GOT3 (cell line): Measurements from ENCODE around the gene CHST3.
"Not testable (repeated sequence)": the region's sequence is repeated elsewhere in the genome, so short reads cannot be mapped to it uniquely, and the experiment has no call there.

Experiments
- DNase-seq: peaks from one replicate; lab custom pipeline; 2025; ENCODE audit warnings: mixed read lengths; lab: John Stamatoyannopoulos, UW

The CHST3 gene

DNA sequence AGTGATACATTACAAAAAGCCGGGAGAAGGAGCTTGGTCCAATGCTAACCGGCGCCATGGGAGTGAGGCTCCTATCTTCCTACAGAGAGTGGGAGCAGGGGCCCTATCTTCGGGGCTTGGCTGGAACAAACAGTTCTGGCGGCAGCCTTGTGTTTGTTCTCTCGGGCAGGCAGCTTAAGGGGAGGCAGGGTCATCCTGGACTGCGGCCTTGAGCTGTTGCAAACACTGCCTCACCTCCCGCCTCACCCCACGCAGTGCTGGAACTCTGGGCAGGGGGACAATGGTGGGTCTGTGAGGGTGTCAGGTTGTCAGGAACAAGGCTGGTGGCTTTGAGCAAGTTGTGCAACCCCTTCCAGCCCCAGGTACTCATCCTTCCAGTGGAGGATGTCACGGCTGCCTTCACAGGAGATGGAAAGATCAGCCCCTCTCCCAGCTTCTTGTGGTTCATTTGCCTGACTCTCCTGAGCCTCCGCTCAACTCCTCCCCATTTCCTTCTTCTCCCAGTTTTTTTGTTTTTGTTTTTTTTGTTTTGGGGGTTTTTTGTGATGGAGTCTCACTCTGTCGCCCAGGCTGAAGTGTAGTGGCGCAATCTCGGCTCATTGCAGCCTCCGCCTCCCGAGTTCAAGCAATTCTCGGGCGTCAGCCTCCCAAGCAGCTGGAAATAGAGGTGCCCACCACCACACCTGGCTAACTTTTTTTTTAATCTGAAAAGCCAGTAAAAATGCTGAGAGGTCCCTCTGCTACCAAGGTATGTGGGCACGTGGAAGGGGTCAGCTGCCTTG, 66.8 kb downstream of the CHST3 start:
- DNase-seq, result no peak

DNA sequence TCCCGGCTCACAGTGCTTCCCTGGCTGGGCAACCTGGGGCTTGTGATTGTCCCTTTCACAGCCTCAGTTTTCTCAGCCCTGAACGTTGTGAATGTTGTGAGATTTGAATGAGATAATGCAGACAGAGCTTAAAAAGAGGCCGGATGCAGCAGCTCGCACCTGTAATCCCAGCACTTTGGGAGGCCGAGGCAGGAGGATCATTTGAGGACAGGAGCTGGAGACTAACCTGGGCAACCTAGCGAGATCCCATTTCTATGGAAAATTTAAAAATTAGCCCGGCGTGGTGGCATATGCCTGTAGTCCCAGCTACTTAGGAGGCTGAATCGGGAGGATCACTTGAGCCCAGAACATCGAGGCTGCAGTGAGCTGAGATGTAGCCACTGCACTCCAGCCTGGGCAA, 67.5 kb downstream of the CHST3 start:
- DNase-seq, result no peak

DNA sequence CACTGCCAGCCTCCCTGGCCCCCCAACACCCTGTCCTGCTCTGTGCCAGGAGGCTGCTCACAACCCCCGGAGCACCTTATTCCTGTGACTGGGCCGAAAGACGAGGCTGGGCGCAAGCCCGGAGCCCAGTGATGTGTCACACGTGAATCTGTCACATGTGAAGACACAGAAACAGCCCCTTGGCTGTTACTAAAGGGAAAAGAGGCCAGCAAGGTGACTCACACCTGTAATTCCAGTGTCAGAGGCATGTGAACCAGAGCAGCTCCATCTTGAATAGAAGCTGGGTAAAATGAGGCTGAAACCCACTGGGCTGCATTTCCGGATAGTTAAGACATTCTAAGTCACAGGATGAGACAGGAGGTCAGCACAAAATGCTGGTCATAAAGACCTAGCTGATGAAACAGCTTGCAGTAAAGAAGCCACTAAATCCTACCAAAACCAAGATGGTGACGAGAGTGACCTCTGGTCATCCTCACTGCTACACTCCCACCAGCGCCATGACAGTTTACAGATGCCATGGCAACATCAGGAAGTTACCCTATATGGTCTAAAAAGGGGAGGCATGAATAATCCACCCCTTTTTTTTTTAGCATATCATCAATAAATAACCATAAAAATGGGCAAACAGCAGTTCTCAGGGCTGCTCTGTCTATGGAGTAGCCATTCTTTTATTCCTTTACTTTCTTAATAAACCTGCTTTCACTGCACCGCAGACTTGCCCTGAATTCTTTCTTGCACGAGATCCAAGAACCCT, 68.4 kb downstream of the CHST3 start:
- DNase-seq, result not testable (repeated sequence)

DNA sequence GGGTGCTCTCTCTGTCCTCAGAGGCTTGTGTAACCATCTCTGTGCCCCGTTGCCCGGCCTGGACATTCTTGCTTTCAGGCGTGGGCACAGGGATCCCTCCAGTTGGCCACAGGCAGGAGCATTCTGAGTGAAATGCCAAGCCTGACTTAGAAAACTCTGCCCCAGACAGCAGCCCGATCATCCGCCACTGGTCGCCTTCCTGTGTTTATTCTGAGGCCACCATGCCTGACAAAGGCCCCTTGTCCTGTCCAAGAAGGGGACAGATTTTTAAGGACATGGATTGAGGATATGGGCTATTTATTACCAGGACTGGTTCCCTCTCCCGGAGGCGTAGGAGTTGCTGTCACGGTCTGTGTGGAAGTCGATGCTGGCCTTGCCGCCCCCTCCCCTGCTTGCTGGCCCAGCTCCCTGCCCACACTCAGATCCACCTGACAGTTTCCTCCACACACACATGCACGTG, 69.9 kb downstream of the CHST3 start:
- DNase-seq, result no peak

DNA sequence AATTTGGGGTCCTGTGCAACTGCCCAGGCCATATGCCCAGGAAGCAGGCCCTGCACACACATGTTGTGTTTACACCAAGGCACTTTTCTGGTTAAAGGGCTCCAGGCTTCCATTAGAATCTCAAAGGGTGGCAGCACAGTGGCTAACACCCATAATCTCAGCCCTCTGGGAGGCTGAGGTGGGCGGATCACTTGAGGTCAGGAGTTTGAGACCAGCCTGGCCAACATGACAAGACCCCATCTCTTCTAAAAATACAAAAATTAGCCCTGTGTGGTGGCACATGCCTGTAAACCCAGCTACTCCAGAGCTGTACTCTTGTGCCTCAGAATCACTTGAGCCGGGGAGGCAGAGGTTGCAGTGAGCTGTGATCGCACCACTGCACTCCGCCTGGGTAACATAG, 70.6 kb downstream of the CHST3 start:
- DNase-seq, result no peak

DNA sequence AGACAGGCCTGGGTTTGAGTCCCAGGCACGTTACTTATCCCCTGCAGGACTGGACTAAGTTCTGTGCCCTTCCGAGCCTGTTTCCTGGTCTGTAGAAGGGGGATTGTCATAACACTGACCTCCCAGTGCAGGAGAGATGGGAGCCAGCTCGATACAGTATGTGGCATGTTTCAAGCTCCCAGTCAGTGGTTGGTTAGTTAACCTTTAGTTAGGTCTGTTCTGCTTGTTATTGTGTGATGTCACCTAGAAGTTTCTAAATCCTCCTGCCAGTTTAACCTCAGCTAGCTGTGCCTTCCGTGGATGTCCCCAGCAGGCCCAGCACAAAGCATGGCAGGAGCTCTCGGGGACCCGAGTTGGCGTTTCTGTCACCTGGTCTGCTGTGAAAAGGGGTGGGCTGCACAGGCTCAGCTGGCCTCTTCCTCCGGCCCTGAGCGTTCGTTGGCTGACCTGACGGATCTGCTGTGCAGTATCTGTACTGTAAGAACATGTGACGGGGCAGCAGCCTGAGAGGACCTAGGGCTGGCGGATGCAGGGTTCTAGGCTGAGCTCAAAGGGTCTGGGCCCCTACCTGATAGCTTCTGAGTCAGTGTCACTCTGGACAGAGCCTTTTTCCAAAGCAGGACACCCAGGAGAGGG, 71.2 kb downstream of the CHST3 start:
- DNase-seq, result no peak

DNA sequence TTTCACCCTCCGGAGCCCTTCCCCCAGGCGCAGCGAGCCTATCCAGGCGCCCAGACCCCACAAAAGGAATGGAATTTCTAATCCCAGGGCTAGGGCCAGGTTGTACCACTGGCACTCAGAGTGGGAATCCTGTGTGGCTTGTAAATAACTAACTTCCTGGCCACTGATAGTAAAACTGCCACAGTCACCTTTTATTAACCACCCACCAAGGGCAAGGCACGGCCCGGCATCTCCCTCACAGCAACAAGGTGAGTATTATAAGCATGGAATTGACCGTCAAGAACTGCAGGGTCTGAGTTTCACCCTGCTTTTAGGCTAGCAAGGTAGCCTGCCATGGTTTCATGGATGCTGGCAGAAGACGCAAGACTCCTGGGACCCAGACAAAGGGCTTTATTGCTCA, 73.1 kb downstream of the CHST3 start:
- DNase-seq, result no peak

DNA sequence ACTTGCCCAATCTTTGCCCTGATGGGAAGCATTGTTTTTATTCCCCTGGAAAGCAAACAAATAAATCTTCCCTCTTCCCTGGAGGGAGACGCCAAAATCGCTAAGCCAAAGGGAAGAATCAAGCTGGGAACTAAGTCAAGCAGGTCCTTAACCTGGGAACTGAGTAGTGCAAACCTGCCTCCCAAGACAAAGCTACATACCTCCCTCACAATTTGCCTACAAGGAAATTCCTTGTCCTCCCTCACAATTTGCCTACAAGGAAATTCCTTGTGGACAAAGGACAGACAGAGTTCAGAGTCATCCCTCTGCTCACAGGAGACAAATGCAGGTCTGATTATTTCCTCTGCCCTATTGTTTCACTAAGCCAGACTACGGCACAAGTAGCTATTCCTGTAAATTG, 73.6 kb downstream of the CHST3 start:
- DNase-seq, result no peak

DNA sequence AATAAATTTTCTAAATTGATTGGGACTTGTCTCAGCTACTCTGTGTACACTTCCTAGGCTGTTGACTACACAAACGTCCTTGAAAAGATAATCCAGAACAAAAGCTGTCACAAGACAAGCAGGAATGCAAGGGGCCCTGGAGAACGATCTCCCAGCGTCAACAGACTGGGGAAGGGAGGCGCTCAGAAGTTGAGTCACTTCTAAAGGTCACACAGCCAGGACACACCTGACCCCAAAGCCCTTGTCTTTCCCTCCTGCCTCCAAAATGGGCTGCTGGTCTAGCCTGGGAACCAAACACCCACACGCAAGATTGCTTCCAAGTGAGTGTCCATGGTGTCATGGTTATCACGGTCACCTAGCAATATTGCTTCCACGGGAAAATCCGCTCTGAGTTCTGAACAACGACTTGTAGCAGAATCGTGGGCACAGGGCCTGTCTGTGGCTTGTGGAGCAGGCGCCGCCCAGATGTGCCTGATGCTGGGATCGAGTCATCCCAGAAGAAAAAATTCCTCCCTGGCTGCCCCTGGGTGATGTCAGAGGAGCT, 74.3 kb downstream of the CHST3 start:
- DNase-seq, result no peak

DNA sequence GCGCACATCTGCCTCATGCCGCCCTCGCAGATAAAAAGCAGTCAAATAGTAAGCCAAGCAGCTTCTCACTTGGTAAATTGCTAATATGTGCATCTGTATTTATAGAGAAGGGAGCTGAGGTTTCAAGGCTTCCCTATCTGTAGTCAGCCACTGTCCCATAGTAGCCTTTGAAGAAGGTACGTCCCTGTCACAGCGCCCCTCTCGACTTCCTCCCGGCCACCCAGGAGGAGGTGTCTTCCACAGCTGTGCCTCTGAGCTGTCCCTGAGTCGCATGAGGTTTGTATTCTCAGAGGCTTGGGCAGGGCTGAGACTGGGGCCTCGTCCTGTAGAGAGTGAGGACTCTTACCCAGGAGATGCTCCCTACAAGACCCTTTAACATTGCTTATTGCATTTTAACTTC, 75.2 kb downstream of the CHST3 start:
- no peak for DNase-seq

DNA sequence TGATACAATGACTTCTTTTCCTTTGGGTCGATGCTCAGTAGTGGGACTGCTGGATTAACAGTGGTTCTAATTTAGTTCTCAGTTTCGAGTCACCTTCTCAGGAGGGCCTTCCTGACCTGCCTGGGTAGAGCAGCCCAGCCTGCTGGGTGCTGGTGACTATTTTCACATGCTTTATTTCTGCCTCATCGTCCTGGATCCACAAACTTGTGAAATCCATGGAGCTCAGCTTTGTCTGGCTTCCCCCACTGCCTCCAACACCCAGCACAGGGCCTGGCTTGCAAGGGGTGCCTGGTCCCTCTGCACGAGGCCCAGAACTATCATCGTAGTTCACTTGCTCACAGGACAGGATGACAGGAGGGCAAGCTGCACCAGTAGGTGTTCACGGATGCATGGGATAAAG, 77.3 kb downstream of the CHST3 start:
- DNase-seq, result no peak

DNA sequence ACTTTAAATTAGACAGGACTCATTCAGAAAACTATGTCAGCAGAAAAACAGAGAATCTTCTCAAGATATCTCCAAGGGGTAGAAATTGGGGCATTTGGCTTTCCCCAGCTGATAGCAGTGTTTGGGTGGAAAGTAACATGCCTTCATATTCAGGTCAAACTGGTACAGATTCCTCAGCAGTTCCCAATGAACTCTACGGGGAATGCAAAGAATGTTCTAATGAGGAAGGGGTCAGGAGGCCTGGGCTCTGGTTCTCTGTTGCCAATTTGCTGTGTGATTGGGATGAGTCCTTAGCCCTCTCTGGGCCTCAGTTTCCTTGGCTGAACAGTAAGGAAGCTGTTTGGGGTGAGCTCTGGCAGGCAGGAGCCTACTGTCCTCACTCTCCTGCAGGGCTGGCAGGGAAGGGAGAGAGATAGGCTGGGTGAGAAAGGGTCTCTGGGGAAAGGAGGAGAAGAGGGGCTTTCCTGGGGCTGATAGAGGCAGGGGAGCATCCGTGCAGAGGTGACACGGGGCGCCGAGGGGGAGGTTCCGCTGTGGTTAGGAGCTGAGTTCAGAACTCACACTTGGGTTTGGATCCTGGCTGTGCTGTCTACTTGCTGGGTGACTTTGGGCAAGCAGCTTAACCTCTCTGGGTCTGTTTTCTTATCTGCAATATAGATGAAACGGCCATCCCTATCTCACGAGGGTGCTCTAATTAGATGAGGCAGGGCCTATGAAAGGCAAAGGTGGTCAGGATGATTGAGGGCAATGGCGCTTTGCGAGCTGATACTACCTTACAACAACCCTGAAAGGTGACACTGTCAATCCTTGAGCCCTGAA, 79.0 kb downstream of the CHST3 start:
- DNase-seq, result no peak

DNA sequence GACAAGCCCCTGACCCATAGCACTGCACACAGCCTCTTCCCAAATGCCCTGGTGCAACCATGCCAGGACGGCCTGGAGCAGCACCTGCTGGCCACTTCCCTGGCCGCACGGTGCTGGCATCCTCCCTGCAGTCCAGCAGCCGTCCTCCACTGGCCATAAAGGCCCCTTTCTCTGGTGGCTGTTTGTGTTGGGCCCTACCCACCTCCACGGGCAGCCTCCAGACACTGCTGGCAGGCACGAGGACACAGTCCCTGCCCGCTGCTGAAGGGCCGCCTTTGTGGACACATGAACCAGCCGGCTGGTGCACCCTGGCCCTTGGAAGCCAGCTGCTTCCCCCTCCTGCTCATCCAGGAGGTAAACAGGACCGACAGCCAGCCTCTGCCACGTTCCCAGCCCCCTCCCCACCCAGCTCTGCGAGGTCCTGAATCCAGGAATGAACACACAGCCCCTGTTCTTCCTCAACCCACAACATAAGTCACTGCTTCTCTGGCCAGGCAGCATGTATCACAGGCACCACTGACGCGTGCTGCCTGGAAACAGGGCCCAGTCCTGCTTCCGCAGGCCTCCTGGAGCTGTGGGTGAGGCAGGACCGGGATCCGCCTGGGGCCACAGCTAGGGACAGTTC, 80.3 kb downstream of the CHST3 start:
- no peak for DNase-seq

DNA sequence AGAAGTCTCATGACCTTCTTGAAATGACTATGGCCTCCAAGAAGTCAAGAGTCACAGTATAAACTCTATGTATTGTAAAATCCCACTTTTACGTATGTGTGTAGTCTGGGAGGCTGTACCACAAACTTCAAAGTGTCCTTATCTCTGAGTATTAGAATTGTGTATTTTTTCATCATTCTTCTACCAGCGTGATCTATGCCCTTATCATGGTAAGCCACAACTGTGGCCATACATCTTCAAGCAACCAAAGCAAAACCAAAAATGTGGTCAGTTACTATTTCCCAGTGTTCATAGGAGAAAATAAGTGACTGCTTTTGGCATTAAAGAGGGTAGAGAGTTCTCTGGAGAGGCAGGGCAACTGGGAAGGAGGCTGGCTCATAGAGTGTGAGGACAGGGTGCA, 81.4 kb downstream of the CHST3 start:
- no peak for DNase-seq

DNA sequence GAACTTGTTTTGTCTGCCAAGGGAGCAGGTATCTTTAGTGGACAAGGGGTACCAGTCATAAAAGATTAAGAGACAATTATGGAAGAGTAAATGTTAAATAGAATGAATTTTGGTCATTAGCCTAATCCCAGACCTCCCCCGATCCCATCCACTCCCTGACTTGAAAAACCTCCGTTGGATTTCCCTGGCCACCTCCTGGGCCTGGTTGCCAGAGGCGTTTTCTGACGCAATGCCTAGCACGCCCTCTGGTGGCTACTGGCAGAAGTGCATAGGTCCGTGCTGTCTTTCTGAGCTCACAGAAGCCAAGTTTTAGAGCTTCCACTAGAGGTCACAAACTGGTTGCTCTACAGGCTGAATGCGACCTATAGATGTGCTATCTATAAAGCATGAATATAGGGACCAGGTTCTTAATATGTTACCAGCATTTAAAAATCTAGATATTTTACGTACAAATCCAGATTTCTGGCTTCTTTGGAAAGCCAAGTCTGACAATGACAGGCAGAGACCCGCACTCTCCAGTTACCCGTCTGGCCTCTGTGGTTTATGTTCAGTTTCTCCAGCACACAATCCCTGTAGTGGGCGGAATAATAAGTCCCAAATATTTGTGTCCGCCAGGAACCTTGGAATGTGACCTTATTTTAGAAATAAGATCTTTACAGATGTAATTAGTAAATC, 84.4 kb downstream of the CHST3 start:
- DNase-seq, result peak; percentile 33

DNA sequence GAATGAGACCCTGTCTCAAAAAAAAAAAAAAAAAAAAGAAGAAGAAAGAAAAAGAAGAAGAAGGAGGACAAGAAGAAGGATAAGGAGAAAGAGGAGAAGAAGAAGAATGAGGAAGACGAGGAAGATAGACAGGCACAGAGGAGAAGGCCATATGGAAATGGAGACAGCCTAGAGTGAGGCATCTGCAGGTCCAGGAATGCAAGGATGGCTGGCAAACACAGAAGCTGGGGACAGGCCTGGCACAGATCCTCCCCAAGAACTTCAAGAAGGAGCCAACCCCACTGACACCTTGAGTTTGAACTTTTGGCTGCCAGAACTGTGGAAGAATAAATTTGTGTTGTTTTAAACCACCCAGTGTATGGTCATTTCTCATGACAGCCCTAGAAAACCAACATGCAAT, 85.3 kb downstream of the CHST3 start:
- DNase-seq, result no peak

DNA sequence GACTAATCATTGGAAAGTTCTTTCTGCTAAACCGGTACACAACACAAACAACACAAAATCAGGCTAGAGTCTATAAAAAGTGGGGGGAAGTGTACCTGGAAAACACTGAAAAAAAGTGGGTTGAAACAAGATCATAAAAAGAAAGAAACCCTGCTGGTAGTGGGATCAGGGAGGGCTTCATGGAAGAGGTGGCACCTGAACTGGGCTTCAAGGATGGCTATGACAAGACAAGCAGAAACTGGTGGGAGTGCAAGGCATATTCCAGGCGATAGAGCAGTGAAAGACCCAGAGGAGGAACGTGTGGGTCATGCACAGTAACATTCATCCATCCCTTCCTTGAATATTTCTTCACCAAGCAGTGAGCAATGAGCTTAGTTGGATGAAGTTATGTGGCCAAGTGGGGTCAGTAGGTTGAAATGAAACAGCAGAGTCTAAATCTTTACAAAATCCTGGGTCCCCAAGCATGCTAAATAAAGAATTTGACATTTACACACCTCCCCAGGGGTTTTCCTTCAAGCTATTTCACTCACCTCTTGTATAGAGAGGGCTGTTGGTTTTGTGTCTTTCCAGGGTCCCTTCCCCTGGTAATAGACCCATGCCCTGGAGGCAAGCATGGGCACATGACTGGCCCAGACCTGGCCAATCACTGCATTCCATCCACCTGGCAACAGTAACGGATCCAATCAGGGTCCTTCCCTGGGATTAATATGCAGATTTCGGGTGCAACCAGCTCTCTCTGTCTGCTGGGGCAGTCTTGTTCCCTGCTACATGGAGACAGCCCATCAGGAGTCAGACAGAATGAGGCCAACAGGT, 86.0 kb downstream of the CHST3 start:
- DNase-seq, result no peak

DNA sequence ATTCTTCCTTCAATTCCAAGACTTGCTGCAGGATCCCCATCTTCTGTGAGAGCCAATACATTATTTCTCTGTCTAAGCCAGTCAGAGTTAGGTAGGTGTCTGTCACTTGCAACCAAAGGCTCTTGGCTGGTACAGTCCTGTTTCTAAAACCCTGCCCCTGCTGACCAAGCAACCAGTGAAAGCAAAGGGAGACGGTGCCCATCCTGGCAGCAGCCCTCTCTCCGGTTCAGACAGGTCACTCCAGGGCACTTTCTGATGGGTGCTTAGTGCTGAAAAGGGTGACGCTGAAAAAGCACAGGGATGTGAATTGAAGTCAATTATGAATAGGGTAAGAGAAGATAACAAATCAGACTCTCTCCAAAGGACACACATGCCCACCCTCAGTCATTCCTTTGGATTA, 86.7 kb downstream of the CHST3 start:
- no peak for DNase-seq

DNA sequence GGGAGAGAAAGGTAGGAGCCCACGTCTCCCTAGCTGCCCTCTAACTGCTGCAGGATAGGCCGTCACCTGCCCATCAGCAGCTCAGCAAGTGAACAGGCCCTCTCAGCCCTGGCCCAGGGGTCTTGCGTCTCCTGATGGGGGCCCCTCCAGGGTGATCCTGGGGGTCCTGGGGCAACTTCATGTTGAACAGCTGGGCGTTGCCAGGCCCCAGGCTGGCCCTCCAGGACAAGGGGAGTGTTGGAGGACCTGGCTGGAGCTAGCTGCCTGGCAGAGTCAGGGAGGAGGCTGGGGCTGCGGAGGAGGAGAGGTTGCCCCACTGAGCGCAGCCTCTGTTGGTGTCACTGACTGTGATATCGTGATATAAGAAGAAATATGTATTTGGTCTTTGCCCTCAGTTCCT, 89.5 kb downstream of the CHST3 start:
- no peak for DNase-seq

DNA sequence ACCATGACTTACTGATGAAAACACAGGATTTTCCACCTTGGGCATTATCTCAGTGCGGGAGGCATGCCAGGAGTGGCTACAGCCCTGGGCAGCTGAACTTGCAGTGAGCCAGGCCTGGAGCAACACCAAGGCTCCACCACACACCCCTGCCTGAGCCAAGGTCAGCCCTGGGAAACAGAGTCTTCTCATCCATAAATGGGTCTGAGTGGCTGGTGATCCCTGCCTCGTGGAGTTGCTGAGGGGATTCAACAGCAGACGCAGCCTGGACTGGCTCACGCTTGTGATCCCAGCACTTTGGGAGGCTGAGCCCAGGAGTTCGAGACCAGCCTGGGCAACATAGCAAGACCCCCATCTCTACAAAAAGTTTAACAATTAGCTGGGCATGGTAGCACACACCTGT, 91.9 kb downstream of the CHST3 start:
- DNase-seq, result no peak
